Mucosa of stomach (tissue), 1 donor: ENCODE data around the gene GON4L.
"Not testable (repeated sequence)": the region's sequence is repeated elsewhere in the genome, so short reads cannot be mapped to it uniquely, and the experiment has no call there.

Source experiments
- H3K27me3 ChIP-seq: one replicate; pipeline ENCODE4 v1.7.0; 2013; ENCODE audit warnings: mild to moderate bottlenecking, low read length; ENCODE audit not compliant: control insufficient read depth, insufficient read depth
- H3K36me3 ChIP-seq: one replicate; pipeline ENCODE4 v1.7.0; 2013; ENCODE audit warnings: low read length; ENCODE audit not compliant: control insufficient read depth, insufficient read depth
- H3K4me1 ChIP-seq: one replicate; pipeline ENCODE4 v1.7.0; 2013; ENCODE audit warnings: mild to moderate bottlenecking, low read length; ENCODE audit not compliant: control insufficient read depth, insufficient read depth
- H3K4me3 ChIP-seq: one replicate; pipeline ENCODE4 v1.7.0; 2013; ENCODE audit warnings: low read length
- H3K9ac ChIP-seq: one replicate; pipeline ENCODE4 v1.7.0; 2013; ENCODE audit warnings: mild to moderate bottlenecking, low read length, moderate library complexity
- H3K9me3 ChIP-seq: one replicate; pipeline ENCODE4 v1.7.0; 2013; ENCODE audit warnings: mild to moderate bottlenecking, low read length, moderate library complexity; ENCODE audit not compliant: control insufficient read depth
- donor health status: Pancreatic carcinoma.

GON4L gene

DNA sequence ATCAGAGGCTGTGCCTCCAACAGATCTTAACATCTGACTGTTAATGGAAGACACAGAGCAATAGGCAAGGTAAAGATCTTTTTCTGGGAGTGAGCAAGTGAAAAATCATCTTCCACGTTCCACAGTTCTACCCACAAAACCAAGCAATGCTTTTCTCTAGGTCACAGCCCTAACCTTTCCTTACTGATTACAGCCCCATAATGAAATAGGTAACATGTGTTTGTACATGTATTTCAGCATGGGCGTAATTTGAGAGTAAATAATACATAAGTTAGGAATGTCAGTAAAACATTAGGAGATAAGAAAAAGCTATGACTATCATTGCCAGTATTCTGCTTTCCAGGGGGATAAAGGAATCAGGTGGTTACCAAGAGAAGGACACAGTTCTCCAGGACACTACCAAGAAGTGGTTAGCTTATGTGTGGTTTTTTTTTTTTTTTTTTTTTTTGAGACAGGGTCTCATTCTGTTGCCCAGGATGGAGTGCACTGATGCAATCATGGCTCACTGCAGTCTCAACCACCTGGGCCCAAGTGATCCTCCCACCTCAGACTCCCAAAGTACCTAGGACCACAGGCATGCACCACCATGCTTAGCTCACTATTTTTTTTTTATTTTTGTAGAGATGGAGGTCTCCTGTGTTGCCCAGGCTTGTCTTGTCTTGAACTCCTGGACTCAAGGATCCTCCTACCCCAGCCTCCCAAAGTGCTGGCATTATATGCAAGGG, 96.1 kb downstream of the GON4L start:
- Histone ChIP-seq H3K27me3 (no peaks in the 10 kb centered on the region), H3K4me1 (no peaks in the 10 kb centered on the region), H3K4me3 (no peak overlapping the region), H3K9ac (no peak overlapping the region), H3K9me3 (no peaks in the 10 kb centered on the region), H3K36me3 (peaks cover 8% of the 10 kb centered on the region)

DNA sequence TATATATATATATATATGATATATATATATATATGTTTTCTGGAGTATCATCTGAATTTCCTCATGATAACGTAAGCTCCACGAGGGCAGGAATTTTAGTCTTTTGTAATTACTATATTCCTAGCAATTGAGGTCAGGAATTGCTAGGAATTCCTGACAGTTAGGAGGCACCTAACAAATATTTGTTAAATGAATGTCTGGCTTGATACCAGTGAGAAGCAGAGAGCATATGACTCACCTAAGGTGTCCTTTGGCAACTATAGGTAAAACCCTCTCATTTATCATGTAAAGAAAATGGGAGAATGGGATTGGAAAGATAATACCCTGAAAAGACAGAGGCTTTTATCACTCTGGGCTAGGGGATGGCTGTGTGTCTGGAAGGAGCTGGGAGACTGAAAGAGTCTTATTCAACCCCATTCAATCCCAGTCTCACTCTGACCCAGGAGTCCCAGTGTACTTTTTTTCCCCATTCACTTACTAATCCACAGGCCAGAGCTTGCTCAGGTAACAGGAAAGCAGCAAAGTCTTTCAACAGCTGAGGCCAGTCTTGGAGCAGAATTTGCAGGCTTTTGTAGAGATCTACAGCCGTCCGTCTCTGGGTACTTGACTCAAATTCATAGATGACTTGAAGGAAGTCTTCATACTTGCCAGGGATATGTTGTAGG, 96.9 kb downstream of the GON4L start:
- H3K4me3 ChIP-seq = no peak overlapping the region
- no peaks in the 10 kb centered on the region for H3K27me3 ChIP-seq
- no peaks in the 10 kb centered on the region for H3K4me1 ChIP-seq
- H3K9ac ChIP-seq = no peak overlapping the region
- no peaks in the 10 kb centered on the region for H3K9me3 ChIP-seq
- peaks cover 8% of the 10 kb centered on the region for H3K36me3 ChIP-seq

DNA sequence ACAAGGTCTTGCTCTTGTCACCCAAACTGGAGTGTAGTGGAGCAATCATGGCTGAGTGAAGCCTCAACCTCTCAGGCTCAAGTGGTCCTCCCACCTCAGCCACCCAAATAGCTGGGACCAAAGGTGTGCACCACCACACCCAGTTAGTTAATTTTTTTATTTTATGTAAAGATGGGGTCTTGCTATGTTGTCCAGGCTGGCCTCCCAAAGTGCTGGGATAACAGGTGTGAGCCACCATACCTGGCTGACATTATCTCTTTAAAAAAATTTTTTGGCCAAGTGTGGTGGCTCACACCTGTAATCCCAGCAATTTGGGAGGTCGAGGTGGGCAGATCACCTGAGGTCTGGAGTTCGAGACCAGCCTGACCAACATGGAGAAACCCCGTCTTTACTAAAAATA, 98.0 kb downstream of the GON4L start:
- not testable (repeated sequence) for H3K9ac ChIP-seq, H3K4me1 ChIP-seq, H3K36me3 ChIP-seq, H3K4me3 ChIP-seq, H3K27me3 ChIP-seq, H3K9me3 ChIP-seq

DNA sequence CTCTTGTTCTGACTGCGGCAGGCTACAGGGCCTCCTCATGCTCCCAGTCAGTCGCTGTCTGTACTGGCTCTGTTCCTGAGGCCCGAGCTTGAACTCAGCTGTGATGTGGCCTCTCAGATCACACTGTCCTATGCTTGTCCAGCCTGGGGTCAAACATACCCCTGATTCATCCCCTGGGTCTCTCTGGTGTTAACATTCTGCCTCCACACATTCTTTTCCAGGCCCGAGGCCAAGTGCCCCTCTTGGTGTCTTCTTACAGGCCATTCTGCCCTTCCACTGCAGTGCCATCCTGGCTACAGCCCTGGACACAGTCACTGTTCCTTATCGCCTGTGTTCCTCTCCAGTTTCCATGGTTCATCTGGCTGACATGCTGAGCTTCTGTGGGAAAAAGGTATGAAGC, 108.9 kb downstream of the GON4L start:
- not testable (repeated sequence) for H3K9me3 ChIP-seq, H3K4me1 ChIP-seq, H3K27me3 ChIP-seq, H3K36me3 ChIP-seq, H3K4me3 ChIP-seq, H3K9ac ChIP-seq

DNA sequence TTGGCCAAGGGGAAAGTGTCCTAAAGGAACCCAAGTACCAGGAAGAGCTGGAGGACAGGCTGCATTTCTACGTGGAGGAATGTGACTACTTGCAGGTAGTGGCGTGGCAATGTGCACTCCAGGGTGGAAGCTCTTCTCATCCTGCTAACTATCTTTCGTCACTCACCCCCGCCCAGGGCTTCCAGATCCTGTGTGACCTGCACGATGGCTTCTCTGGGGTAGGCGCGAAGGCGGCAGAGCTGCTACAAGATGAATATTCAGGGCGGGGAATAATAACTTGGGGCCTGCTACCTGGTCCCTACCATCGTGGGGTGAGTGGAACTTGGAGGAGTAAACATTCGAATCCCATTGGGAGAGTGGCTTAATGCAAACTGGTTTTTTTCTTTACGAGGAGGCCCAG, 109.4 kb downstream of the GON4L start:
- H3K36me3 ChIP-seq, H3K4me3 ChIP-seq, H3K9ac ChIP-seq, H3K27me3 ChIP-seq, H3K9me3 ChIP-seq, H3K4me1 ChIP-seq: not testable (repeated sequence)

DNA sequence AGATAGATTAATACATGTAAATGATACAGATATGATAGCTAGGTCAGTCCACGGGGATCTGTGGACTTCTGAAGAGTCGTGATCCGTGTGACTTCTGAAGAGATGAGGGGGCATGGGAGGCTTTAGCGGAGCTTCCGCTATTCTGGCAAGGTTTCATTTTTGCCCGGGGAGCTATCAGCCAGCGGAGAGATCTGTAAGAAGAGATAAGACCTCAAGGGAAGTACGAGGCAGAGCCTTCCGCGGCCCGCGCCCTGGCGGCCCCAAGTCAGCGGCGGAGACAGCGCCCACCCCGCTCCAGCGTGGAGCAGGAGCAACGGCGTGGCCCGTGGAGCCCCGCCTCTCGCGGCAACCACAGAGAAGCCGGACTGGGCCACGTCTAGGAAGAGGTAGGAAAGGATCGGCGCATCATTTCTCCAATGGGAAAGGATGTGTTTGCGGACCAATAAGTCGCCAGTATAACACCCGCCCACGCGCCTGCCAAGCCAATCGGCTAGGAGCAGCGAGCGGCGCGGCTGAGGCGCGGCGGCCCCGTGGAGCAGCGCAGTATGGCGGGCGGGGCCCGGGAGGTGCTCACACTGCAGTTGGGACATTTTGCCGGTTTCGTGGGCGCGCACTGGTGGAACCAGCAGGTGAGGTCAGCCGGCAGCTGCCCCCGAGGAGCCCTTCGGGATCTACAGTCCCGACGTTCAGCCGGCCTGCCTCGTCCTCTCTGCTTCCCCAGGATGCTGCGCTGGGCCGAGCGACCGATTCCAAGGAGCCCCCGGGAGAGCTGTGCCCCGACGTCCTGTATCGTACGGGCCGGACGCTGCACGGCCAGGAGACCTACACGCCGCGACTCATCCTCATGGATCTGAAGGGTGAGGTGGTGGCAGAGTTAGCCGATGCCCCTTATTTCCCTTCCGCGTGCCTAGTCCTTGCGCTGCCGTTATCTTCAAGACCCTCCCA, 111.5 kb downstream of the GON4L start:
- H3K27me3 ChIP-seq, H3K4me1 ChIP-seq, H3K9me3 ChIP-seq, H3K36me3 ChIP-seq: not testable (repeated sequence)
- H3K9ac ChIP-seq = peak overlapping the region; percentile 61
- peak overlapping the region; percentile 78 for H3K4me3 ChIP-seq

DNA sequence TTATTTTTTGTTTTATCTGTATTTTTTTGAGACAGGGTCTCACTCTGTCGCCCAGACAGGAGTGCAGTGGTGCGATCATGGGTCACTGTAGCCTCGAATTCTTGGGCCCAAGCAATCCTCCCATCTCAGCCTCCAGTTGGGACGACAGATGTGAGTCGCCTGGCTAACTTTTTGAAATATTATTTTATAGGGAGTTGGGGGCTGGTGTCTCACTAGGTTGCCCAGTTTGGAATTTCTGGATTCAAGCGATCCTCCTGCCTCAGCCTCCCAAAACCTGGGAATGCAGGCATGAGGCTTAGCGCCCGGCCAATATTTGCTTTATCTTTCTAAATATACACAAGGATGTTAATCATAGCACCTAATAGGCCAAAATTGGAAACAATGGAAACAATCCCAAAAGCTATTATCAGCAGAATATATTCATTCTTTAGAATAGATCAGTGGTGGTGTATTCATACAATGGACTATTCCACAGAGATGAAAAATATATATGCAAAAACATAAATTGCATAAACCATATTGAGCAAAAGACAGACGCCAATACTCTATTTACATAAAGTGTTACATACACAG, 112.2 kb downstream of the GON4L start:
- no peaks in the 10 kb centered on the region for H3K4me1 ChIP-seq
- no peaks in the 10 kb centered on the region for H3K36me3 ChIP-seq
- H3K27me3 ChIP-seq = no peaks in the 10 kb centered on the region
- H3K9ac ChIP-seq = peak overlapping the region; percentile 61
- H3K9me3 ChIP-seq = no peaks in the 10 kb centered on the region
- H3K4me3 ChIP-seq = peak overlapping the region; percentile 78

DNA sequence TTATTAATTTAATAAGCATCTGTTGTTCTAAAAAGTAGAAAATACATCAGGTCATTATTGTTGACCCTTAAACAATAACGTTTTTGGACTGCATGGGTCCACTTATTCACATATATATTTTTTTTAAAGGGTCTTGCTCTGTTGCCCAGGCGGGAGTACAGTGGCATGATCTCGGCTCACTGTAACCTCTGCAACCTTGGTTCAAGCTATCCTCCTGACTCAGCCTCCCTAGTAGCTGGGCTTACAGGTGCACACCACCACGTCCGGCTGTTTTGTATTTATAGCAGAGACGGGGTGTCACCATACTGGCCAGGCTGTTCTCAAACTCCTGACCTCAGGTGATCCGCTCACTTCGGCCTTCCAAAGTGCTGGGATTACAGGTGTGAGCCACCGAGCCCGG, 115.1 kb downstream of the GON4L start:
- Histone ChIP-seq H3K4me1 (no peaks in the 10 kb centered on the region), H3K4me3 (no peak overlapping the region), H3K36me3 (no peaks in the 10 kb centered on the region), H3K27me3 (no peaks in the 10 kb centered on the region), H3K9ac (no peak overlapping the region), H3K9me3 (no peaks in the 10 kb centered on the region)

DNA sequence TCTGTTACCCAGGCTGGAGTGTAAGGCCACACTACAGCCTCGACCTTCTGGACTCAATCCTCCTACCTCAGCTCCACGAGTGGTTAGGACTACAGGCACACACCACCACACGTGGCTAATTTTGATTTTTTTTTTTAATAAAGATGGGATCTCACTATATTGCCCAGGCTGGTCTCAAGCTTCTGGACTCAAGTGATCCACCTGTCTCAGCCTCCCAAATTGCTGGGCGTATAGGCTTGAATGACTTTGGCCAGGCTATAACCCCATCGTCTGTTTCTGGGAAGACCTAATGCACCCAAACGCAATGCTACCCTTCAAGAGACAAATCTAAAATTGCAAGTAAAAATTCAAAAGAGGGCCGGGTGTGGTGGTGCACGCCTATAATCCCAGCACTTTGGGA, 116.0 kb downstream of the GON4L start:
- Histone ChIP-seq H3K4me1 (no peaks in the 10 kb centered on the region), H3K9me3 (no peaks in the 10 kb centered on the region), H3K36me3 (no peaks in the 10 kb centered on the region), H3K4me3 (no peak overlapping the region), H3K27me3 (no peaks in the 10 kb centered on the region), H3K9ac (no peak overlapping the region)

DNA sequence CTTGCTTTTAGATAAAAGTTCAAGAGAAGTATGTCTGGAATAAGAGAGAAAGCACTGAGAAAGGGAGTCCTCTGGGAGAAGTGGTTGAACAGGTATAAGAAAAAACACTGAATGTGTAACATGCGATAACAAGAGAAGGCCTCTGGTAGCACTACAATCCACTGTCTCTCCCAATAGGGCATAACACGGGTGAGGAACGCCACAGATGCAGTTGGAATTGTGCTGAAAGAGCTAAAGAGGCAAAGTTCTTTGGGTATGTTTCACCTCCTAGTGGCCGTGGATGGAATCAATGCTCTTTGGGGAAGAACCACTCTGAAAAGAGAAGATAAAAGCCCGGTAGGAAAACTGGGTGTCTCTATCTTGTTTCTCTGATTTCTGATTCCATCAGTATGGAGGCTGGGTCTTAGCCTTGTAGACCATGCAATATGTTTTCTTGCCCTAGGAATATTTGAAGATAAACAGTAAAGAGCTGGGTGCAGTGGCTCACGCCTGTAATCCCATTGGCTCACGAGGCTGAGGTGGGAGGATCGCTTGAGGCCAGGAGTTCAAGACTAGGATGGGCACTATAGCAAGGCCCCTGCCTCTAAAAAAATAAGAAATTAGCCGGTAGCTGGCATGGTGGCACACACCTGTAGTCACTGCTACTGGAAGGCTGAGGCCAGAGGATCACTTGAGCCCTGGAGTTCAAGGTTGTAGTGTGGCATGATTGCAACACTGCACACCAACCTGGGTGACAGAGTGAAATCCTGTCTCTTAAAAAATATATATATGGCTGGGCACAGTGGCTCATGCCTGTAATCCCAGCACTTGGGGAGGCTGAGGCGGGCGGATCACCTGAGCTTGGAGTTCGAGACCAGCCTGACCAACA, 127.7 kb downstream of the GON4L start:
- Histone ChIP-seq H3K9ac (no peak overlapping the region), H3K36me3 (no peaks in the 10 kb centered on the region), H3K4me3 (no peak overlapping the region), H3K9me3 (no peaks in the 10 kb centered on the region), H3K27me3 (no peaks in the 10 kb centered on the region), H3K4me1 (no peaks in the 10 kb centered on the region)

DNA sequence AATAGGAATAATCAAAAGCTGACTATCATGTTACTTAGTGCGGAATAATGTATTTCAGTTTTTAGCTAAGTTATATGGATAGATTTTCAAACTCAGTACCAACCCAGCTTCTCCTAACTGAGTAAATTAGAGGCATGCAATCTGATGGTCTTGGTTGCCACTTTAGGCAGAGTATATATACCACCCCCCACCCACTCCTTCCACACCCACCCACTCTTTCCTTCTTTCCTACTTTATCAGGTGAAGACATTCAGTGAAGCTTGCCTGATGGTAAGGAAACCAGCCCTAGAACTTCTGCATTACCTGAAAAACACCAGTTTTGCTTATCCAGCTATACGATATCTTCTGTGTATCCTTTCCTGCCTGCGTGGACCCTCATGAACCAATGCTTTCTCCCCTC, 131.9 kb downstream of the GON4L start:
- Histone ChIP-seq H3K27me3 (no peaks in the 10 kb centered on the region), H3K9ac (no peak overlapping the region), H3K4me3 (no peak overlapping the region), H3K36me3 (no peaks in the 10 kb centered on the region), H3K9me3 (no peaks in the 10 kb centered on the region), H3K4me1 (no peaks in the 10 kb centered on the region)
